ENCODE data around the gene MMP2.

DNA sequence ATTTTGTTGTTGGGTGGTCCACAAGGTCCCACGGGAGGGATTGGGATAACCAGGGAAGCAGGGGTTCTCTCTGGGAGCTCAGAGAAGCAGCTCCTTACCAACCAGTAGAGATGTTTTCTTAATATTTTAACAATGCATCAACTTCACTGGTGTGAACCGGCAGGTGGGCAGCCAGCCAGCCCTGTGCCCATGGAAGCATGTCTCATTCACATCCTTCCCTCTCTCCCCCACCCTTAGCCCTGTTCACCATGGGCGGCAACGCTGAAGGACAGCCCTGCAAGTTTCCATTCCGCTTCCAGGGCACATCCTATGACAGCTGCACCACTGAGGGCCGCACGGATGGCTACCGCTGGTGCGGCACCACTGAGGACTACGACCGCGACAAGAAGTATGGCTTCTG, 9.3 kb downstream of the MMP2 start:
- TF ChIP-seq BRCA1 (CRISPR knock-in tag; IDR thresholded peaks at IDR 0.05) = no peak
- no peak for TF ChIP-seq CHD2 (IDR thresholded peaks at IDR 0.05; ENCODE audit: low read depth, low read length)
- TF ChIP-seq SP140L (CRISPR knock-in tag; IDR thresholded peaks at IDR 0.05; ENCODE audit: borderline replicate concordance) = no peak
- TF ChIP-seq, protein P1, sequence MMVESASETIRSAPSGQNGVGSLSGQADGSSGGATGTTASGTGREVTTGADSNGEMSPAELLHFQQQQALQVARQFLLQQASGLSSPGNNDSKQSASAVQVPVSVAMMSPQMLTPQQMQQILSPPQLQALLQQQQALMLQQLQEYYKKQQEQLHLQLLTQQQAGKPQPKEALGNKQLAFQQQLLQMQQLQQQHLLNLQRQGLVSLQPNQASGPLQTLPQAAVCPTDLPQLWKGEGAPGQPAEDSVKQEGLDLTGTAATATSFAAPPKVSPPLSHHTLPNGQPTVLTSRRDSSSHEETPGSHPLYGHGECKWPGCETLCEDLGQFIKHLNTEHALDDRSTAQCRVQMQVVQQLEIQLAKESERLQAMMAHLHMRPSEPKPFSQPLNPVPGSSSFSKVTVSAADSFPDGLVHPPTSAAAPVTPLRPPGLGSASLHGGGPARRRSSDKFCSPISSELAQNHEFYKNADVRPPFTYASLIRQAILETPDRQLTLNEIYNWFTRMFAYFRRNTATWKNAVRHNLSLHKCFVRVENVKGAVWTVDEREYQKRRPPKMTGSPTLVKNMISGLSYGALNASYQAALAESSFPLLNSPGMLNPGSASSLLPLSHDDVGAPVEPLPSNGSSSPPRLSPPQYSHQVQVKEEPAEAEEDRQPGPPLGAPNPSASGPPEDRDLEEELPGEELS (CRISPR knock-in tag; IDR thresholded peaks at IDR 0.05) = no peak
- TF ChIP-seq, protein P2, sequence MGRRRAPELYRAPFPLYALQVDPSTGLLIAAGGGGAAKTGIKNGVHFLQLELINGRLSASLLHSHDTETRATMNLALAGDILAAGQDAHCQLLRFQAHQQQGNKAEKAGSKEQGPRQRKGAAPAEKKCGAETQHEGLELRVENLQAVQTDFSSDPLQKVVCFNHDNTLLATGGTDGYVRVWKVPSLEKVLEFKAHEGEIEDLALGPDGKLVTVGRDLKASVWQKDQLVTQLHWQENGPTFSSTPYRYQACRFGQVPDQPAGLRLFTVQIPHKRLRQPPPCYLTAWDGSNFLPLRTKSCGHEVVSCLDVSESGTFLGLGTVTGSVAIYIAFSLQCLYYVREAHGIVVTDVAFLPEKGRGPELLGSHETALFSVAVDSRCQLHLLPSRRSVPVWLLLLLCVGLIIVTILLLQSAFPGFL (CRISPR knock-in tag; IDR thresholded peaks at IDR 0.05) = no peak
- no peak for TF ChIP-seq HDAC2 (CRISPR knock-in tag; IDR thresholded peaks at IDR 0.05)
- TF ChIP-seq, protein P3, sequence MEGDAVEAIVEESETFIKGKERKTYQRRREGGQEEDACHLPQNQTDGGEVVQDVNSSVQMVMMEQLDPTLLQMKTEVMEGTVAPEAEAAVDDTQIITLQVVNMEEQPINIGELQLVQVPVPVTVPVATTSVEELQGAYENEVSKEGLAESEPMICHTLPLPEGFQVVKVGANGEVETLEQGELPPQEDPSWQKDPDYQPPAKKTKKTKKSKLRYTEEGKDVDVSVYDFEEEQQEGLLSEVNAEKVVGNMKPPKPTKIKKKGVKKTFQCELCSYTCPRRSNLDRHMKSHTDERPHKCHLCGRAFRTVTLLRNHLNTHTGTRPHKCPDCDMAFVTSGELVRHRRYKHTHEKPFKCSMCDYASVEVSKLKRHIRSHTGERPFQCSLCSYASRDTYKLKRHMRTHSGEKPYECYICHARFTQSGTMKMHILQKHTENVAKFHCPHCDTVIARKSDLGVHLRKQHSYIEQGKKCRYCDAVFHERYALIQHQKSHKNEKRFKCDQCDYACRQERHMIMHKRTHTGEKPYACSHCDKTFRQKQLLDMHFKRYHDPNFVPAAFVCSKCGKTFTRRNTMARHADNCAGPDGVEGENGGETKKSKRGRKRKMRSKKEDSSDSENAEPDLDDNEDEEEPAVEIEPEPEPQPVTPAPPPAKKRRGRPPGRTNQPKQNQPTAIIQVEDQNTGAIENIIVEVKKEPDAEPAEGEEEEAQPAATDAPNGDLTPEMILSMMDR (CRISPR knock-in tag; IDR thresholded peaks at IDR 0.05) = no peak
- TF ChIP-seq, protein P4, sequence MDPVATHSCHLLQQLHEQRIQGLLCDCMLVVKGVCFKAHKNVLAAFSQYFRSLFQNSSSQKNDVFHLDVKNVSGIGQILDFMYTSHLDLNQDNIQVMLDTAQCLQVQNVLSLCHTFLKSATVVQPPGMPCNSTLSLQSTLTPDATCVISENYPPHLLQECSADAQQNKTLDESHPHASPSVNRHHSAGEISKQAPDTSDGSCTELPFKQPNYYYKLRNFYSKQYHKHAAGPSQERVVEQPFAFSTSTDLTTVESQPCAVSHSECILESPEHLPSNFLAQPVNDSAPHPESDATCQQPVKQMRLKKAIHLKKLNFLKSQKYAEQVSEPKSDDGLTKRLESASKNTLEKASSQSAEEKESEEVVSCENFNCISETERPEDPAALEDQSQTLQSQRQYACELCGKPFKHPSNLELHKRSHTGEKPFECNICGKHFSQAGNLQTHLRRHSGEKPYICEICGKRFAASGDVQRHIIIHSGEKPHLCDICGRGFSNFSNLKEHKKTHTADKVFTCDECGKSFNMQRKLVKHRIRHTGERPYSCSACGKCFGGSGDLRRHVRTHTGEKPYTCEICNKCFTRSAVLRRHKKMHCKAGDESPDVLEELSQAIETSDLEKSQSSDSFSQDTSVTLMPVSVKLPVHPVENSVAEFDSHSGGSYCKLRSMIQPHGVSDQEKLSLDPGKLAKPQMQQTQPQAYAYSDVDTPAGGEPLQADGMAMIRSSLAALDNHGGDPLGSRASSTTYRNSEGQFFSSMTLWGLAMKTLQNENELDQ (CRISPR knock-in tag; IDR thresholded peaks at IDR 0.05; ENCODE audit: borderline replicate concordance) = no peak
- TF ChIP-seq, protein P5, sequence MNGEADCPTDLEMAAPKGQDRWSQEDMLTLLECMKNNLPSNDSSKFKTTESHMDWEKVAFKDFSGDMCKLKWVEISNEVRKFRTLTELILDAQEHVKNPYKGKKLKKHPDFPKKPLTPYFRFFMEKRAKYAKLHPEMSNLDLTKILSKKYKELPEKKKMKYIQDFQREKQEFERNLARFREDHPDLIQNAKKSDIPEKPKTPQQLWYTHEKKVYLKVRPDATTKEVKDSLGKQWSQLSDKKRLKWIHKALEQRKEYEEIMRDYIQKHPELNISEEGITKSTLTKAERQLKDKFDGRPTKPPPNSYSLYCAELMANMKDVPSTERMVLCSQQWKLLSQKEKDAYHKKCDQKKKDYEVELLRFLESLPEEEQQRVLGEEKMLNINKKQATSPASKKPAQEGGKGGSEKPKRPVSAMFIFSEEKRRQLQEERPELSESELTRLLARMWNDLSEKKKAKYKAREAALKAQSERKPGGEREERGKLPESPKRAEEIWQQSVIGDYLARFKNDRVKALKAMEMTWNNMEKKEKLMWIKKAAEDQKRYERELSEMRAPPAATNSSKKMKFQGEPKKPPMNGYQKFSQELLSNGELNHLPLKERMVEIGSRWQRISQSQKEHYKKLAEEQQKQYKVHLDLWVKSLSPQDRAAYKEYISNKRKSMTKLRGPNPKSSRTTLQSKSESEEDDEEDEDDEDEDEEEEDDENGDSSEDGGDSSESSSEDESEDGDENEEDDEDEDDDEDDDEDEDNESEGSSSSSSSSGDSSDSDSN (CRISPR knock-in tag; IDR thresholded peaks at IDR 0.05) = no peak
- TF ChIP-seq ZNF274 (CRISPR knock-in tag; IDR thresholded peaks at IDR 0.05) = no peak

All from HepG2 (cell line).